KMS-11 (cell line): ENCODE results near the gene RERE.

Source experiments
- H2AFZ ChIP-seq: fragments of 200-600 bp; sonication (generic); 2 replicates; pipeline ENCODE4 v1.6.1; 2016; ENCODE audit warnings: antibody characterized with exemption, mixed run types, low read depth
- H3K27ac ChIP-seq: fragments of 200-600 bp; sonication (generic); 2 replicates; pipeline ENCODE4 v1.6.1; 2016; ENCODE audit warnings: mild to moderate bottlenecking, mixed run types
- H3K27me3 ChIP-seq: fragments of 200-600 bp; sonication (generic); 2 replicates; pipeline ENCODE4 v1.6.1; 2017; ENCODE audit warnings: mild to moderate bottlenecking, low read depth, mixed run types, moderate library complexity; ENCODE audit not compliant: insufficient read depth
- H3K36me3 ChIP-seq: fragments of 200-600 bp; sonication (generic); 2 replicates; pipeline ENCODE4 v1.6.1; 2017; ENCODE audit warnings: mild to moderate bottlenecking, mixed run types; ENCODE audit not compliant: insufficient read depth
- H3K4me1 ChIP-seq: fragments of 200-600 bp; sonication (generic); 2 replicates; pipeline ENCODE4 v1.6.1; 2016; ENCODE audit warnings: mild to moderate bottlenecking, low read depth, mixed run types; ENCODE audit not compliant: poor library complexity, severe bottlenecking
- H3K4me2 ChIP-seq: fragments of 200-600 bp; sonication (generic); 2 replicates; pipeline ENCODE4 v1.7.0; 2016; ENCODE audit warnings: mild to moderate bottlenecking, mixed run types
- H3K4me3 ChIP-seq: fragments of 200-600 bp; sonication (generic); IDR thresholded peaks from 2 replicates; pipeline ENCODE4 v1.6.1; 2017; ENCODE audit warnings: low read depth, low read length, mixed read lengths; ENCODE audit not compliant: insufficient read depth
- H3K79me2 ChIP-seq: fragments of 200-600 bp; sonication (generic); 2 replicates; pipeline ENCODE4 v1.6.1; 2016; ENCODE audit warnings: low read depth, mixed run types; ENCODE audit not compliant: insufficient read depth
- H3K9ac ChIP-seq: fragments of 200-600 bp; sonication (generic); 2 replicates; pipeline ENCODE4 v1.6.1; 2016; ENCODE audit warnings: mild to moderate bottlenecking, mixed run types
- H4K20me1 ChIP-seq: fragments of 200-600 bp; sonication (generic); 2 replicates; pipeline ENCODE4 v1.6.1; 2016; ENCODE audit warnings: mild to moderate bottlenecking, mixed run types; ENCODE audit not compliant: insufficient read depth
- CTCF ChIP-seq: fragments of 200-600 bp; sonication (generic); conservative IDR thresholded peaks from 2 replicates; pipeline ENCODE4 v1.6.1; 2017; ENCODE audit warnings: low read depth, mild to moderate bottlenecking, antibody characterized with exemption, low read length, moderate library complexity, mixed read lengths

Gene RERE

GRCh38 chr1:8370046-8370881, 447.2 kb downstream of the RERE start:
- no peak overlapping the region for H2AFZ ChIP-seq
- H3K4me2 ChIP-seq, result no peak overlapping the region
- no peak overlapping the region for H3K4me3 ChIP-seq
- H3K27ac ChIP-seq, result no peak overlapping the region
- no peak overlapping the region for H3K9ac ChIP-seq
- no peaks in the 10 kb centered on the region for H3K4me1 ChIP-seq
- H4K20me1 ChIP-seq, result peaks cover 6% of the 10 kb centered on the region; the same call in 1 of the 2 replicates
- no peaks in the 10 kb centered on the region for H3K27me3 ChIP-seq
- no peak for TF ChIP-seq CTCF
- H3K36me3 ChIP-seq, result no peaks in the 10 kb centered on the region
- H3K79me2 ChIP-seq, result no peaks in the 10 kb centered on the region

- H3K27me3 ChIP-seq, result no peaks in the 10 kb centered on the region
- no peak overlapping the region for H3K27ac ChIP-seq
- no peak overlapping the region for H3K4me2 ChIP-seq
- no peaks in the 10 kb centered on the region for H3K36me3 ChIP-seq
- no peak overlapping the region for H2AFZ ChIP-seq
- TF ChIP-seq CTCF, result no peak
- no peaks in the 10 kb centered on the region for H3K4me1 ChIP-seq
- no peaks in the 10 kb centered on the region for H3K79me2 ChIP-seq
- H3K4me3 ChIP-seq, result no peak overlapping the region
- H4K20me1 ChIP-seq, result peaks cover 6% of the 10 kb centered on the region; the same call in 1 of the 2 replicates
- no peak overlapping the region for H3K9ac ChIP-seq
Observed at GRCh38 chr1:8368956-8369639, 448.3 kb downstream of the RERE start.

- Histone ChIP-seq H3K4me3 (no peak overlapping the region), H4K20me1 (peaks cover under 1% of the 10 kb centered on the region; the same call in 1 of the 2 replicates), H3K9ac (no peak overlapping the region), H3K36me3 (no peaks in the 10 kb centered on the region), H3K79me2 (no peaks in the 10 kb centered on the region), H3K27ac (no peak overlapping the region), H3K27me3 (no peaks in the 10 kb centered on the region), H3K4me1 (no peaks in the 10 kb centered on the region), H3K4me2 (no peak overlapping the region), H2AFZ (no peak overlapping the region)
- TF ChIP-seq CTCF, result no peak
Observed at GRCh38 chr1:8367571-8368194, 449.8 kb downstream of the RERE start.

- no peaks in the 10 kb centered on the region for H3K36me3 ChIP-seq
- no peak overlapping the region for H3K27ac ChIP-seq
- no peaks in the 10 kb centered on the region for H3K4me1 ChIP-seq
- no peak overlapping the region for H3K4me3 ChIP-seq
- H3K9ac ChIP-seq, result no peak overlapping the region
- H4K20me1 ChIP-seq, result no peaks in the 10 kb centered on the region
- H3K4me2 ChIP-seq, result no peak overlapping the region
- H2AFZ ChIP-seq, result no peak overlapping the region
- H3K79me2 ChIP-seq, result no peaks in the 10 kb centered on the region
- TF ChIP-seq CTCF, result no peak
- no peaks in the 10 kb centered on the region for H3K27me3 ChIP-seq
Observed at GRCh38 chr1:8365661-8366362, 451.6 kb downstream of the RERE start.
